ENCODE data around the gene FANCI.

DNA sequence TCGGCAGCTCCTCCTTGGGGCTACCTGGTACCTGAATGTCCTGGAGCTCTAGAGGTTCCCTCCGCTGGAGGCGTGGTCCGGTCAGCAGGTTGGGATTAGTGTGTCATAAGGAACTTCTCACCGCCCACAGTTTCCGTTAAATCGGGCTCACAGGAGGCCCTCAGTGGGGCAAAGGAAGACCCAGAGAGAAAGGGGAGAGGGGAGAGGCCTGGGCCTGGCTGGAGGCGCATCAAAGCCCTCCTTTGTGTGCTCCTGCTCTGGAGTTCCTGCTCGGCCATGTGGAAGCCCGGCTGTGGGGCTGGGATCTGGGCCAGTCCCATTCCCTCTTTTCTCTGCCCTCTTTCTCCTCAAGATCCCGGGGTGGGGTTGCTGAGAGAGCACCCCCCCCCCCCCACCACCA is 22.2 kb upstream of the FANCI start, which contains the start of gene RLBP1:
- TF ChIP-seq POLR2A (IDR thresholded peaks at IDR 0.05; ENCODE audit: low read depth, low read length) (no peak), TAF1 (IDR thresholded peaks at IDR 0.05; ENCODE audit: borderline replicate concordance, low read depth, low read length) (no peak)
